GM13976 (cell line): ENCODE results near the gene ZBTB3.
"Not testable (repeated sequence)": the region's sequence is repeated elsewhere in the genome, so short reads cannot be mapped to it uniquely, and the experiment has no call there.

Experiments used
- DNase-seq: peaks from one replicate; pipeline ENCODE4 v3.0.0; 2012; ENCODE audit warnings: low spot score
- CTCF ChIP-seq: IDR thresholded peaks from 2 replicates; pipeline ENCODE4 v1.5.1; 2012; ENCODE audit warnings: borderline replicate concordance, mild to moderate bottlenecking; ENCODE audit not compliant: insufficient read depth; ENCODE audit errors: extremely low read depth, missing control alignments, control extremely low read depth
- in situ Hi-C: fragments of 300-500 bp; cut with MboI; formaldehyde crosslinking; loops from one replicate; pipeline ENCODE4 v1.12.0; 2022; ENCODE audit warnings: low sequenced_read_pairs, mixed read lengths, inconsistent platforms; ENCODE audit not compliant: unreplicated experiment

The ZBTB3 gene

DNA sequence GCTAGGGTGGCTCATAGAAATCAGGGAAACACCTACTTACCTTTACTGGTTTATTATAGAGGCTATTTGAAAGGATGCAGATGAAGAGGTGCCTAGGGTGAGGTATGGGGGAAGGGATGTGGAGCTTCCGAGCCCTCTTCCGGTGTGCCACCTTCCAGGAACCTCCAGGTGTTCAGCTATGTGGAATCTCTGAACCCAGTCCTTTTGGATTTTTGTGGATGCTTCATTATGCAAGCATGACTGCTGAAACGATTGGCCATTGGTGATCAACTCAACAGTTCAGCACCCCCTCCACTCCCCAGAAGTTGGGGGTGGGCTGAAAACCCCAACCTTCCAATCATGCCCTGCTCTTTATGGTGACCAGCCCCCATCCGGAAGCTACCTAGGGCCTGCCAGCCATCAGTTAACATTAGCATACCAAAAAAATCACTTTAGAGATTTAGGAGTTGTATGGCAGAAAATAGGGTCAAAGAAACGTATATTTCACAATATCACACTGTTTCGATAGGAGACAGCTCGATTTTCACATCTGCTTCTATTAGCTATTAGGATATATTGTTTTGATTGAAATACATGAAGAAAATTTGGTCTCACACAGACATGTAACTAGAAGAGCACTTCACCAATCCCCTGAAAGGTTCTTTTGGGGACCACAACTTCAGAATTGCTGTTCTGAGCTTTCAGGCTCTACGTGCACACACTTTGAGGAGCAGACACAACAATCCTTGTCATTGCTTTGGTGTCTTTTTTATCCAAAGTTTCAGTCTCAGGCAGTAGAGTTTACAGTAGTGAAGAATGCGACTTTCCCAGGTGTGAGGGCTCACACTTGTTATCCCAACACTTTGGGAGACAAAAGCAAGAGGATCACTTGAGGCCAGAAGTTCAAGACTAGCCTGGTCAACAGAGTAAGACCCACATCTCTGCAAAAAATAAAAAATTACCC is 4.2 kb upstream of the ZBTB3 start:
- DNase-seq, result no peak
- TF ChIP-seq CTCF, result no peak
- in situ Hi-C loops, result no loop called here

DNA sequence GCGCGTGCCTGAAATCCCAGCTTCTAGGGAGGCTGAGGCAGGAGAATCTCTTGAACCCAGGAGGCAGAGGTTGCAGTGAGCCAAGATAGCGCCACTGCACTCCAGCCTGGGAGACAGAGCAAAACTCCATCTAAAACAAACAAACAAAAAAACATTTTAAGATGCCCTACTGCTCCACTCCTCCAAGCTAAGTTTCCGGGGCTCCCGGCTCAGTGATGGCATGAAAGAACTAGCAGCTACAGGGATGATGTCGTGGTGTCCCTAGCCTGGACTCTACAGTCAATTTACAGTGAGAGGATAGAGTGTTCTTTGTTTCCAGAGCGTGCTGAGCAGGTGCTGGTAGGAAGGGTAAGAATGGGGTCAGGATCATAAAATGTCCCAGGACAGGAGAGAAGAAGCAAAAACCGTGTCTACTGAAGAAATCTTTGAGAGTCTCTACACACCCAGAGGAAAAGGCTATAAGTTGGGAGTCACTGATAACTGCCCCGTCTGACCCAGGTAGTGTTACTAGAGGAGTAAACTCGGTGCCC is 1.2 kb upstream of the ZBTB3 start:
- no peak for DNase-seq
- in situ Hi-C loops, result no loop called here
- TF ChIP-seq CTCF, result no peak

GRCh38 chr11:62752994-62753735 is 795 bp downstream of the ZBTB3 start:
- in situ Hi-C loops, result no loop called here
- DNase-seq, result no peak
- TF ChIP-seq CTCF, result no peak

DNA sequence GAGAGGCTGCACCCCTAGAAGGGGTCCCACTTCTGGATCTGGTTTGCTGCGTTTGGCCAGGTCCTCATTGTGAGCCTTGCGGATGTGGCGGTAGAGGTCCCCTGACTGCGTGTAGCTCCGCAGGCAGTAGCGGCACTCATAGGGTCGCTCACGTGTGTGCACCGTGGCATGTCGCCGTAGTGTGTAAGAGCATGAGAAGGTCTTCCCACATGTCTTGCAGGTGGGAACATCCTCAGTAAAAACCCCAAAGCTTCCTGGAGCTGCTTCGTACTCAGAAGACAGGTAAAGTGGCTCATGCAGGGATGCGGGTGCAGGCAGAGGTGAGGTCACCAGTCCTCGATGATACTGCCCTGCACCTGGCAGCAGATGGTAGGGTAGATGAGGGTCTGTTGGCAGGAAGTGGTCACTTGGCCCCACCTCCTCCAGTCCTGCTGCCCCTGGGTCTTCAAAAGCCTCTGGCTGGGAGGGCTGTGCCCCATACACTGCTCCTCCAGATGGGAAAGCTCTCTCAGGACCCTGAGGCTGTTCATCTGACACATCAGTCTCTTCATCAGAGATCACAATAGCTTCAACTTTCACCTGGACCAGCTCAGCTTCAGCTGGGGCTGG is 1.7 kb downstream of the ZBTB3 start:
- no peak for DNase-seq
- no peak for TF ChIP-seq CTCF

DNA sequence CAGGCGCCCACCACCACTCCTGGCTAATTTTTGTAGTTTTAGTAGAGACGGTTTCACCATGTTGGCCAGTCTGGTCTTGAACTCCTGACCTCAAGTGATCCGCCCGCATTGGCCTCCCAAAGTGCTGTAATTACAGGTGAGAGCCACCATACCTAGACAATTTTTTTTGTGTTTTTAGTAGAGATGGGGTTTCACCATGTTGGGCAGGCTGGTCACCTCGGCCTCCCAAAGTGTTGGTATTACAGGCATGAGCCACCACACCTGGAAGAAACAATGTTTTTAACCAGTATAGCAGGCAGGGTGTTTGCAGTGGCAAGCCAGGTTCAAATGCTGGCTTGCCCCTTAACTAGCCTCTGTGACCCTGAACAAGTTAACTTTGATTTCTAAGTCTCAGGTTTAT is 4.0 kb downstream of the ZBTB3 start:
- in situ Hi-C loops, DNase-seq: not testable (repeated sequence)

More for the DNA sequence above, 1.7 kb downstream of the ZBTB3 start:
- in situ Hi-C loops, result no loop called here

DNA sequence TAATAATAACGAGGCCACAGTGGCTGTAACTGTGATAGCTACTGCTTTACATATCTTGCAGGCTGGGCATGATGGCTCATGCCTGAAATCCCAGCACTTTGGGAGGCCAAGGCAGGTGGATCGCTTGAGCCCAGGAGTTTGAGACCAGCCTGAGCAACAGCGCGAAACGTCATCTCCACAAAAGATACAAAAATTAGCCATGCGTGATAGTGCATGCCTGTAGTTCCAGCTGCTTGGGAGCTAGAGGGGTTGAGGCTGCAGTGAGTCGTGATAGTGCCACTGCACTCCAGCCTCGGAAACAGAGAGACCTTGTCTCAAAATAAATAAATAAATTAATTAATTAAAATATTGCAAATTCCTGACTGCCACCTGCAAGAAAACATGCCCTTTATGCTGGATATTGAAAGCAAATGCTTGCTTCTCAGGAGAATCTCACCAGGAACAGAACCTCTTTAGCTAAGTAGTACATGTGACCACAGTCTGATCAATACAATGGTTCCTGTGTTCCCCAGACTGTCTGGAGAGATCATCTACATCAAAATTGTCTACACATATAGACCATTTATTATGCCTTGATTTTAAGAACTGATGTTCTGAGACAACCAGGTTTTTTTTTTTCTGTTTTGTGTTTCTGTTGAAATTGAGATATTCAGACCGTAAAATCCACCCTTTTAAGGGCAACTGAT is 6.3 kb downstream of the ZBTB3 start:
- in situ Hi-C loops, result no loop called here
- no peak for DNase-seq
- no peak for TF ChIP-seq CTCF
